Germinal center (tissue), 1 donor: ENCODE data around the gene ZNF451.

Source experiments
- DNase-seq: peaks from one replicate; pipeline ENCODE4 v3.0.0; 2012; ENCODE audit warnings: mixed read lengths, low spot score

ZNF451 gene

DNA sequence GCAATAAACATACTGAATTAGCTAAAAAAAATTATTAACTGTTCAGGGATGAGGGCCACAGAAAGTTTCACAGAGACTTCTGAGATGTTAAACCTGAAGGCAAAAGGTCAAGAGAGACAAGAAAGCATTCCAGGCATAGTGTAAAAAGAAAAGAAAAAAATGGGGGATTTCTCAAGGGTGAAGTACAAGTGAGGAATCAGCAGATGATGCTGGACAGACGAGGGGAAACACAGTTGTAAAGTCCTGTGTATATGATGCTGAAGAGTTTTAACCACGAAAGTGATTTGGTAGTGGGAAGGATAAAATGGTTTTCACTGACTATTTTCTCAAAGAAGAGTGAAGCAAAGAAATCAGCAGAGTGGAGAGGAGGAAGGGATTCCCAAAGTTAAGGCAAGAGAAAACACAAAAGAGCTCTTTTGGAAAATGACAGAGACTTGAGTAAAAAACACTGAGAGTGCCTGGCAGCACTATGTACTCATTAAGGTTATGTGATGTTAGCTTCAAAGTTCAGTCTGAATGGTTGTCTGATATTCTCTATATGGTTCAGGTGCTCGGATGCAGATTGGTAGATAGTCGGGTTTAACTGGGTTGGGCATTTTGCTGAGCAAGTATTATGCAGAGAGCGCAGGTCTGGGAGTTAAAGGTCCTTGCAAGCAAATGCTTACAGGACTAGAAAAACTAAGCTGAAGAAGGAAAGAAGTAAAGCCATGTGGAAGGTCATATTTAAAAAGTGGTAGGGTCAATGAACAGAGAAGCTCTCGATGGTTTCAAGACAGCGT is 115.8 kb downstream of the ZNF451 start:
- no peak for DNase-seq

DNA sequence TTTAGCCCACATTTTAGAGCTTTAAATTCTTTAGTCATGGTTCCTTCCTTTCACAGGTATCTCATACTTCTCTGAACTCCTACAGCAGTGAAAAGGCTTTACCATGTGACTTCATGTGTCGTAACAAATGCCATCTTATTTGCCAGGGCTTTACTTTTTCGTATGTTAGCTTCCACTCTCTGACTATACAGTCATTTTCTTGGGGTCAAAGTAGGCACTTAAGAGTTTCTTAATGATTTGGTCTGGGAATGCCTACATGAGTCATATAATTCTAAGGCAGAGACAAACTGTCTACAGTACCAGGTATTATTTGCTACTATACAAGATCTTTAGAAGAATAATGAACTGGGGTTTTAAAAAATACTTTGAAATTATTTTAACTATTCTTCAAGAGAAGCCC is 117.2 kb downstream of the ZNF451 start:
- no peak for DNase-seq

DNA sequence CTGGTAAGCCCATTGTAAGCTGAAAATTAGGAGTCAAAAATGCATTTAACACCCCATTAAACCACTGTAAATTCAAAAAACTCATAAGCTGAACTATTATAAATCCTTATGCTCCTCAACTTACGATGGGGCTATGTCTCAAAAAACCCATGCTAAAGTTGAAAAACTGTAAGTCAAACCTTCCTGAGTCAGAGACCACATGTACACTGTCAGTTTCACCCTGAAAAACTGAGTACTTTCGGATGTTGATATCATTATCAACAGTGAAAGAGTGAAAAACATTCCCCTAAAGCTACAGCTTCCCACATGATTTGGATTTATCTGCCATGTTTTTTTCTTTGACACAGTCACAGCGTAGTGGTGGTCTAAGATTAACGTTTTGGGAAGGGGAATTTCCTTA is 117.9 kb downstream of the ZNF451 start:
- no peak for DNase-seq

DNA sequence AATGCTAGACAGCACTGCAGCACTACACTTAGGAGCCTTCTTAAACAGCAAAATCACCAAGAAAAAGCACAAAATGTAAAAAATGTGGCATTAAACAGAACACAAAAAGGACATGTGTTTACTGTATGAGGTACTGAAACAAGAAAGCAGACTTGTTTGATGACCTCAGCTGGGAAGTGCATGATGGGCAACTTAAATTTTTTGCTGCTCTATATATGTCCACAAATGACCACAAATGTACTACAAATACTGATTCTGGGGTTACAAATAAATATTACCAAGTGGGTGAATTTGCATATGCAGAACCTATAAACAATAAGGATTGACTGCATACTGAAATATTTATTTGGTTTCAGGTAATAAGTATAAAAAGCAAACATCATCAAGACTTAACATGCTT is 119.0 kb downstream of the ZNF451 start:
- no peak for DNase-seq

DNA sequence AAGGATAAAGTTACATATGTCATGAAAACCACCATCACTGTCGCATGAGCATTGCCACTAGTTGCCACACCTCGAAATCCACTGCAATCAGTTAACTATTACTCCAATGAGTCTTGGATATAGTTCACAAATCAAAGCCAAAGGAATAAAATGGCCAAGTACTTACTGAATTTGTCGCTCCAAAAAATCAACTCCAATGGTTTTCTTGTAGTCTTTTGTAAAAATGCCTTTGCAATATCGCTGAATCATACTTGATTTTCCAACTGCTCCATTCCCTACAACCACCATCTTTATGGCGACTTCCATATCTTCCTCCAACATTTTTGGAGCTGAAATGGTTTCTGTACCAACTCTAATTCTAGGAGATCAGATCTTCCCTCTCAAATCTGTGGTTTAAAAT is 120.1 kb downstream of the ZNF451 start:
- DNase-seq = no peak

DNA sequence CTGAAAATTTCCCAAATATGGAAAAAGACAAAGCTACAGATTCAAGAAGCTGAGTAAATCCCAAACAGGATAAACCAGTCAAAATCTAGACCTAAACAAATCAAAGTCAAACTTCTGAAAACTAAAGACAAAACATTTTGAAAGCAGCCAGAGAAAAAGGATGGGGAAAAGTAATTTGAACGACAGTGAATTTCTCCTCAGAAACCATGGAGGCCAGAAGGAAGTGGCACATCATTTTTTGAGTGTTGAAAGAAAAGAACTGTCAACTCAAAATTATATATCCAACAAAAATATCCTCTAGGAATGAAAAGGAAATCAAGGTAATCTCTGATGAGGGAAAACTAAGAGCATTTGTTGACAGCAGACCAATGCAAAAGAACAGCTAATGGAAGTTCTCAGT is 125.3 kb downstream of the ZNF451 start:
- DNase-seq = no peak

DNA sequence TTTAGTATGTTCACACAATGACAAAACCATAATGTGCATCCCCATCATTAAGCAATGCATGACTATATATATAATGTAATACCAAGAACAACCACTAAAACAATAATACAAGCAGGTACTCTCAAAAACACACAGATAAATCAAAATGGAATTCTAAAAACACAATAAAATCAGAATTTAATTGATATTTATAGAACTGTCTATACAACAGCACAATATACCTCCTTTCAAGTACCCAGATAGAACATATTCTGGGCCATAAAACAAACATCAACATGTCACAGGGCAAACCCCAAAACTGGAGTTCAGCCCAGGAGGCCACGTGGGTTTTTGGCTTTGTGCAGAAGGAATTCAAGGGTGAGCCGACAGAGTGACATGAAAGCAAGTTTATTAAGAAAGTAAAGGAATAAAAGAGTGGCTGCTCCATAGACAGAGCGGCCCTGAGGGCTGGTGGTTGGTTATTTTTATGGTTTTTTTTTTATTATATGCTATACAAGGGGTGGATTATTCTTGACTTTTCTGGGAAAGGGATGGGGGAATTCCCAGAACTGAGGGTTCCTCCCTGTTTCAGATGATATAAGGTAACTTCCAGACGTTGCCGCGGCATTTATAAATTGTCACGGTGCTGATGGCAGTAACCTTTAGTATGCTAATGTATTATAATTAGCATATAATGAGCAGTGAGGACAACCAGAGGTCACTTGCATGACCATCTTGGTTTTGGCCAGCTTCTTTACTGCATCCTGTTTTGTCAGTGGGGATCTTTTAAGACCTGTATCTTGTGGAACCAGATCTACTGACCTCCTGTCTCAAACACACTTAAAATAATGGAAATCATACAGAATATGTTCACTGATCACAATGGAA is 126.5 kb downstream of the ZNF451 start:
- DNase-seq = no peak

DNA sequence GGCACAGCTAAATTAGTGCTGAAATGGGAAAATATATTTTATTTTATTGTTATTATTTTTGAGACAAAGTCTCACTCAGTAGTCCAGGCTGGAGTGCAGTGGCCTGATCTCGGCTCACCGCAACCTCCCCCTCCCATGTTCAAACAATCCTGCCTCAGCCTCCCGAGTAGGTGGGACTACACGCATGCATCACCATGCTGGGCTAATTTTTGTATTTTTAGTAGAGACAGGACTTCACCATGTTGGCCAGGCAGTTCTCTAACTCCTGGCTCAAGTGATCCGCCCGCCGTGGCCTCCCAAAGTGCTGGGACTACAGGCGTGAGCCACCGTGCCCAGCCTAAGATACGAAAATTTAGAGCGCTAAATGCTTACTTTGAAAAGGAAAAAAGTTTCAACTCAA is 127.3 kb downstream of the ZNF451 start:
- DNase-seq = no peak
